ENCODE data around the gene FKBP2. TPM values are rescaled to one million over a fixed set of nuclear protein-coding genes. Genes with fewer than 3 reads are reported as not detected.
A peak's percentile ranks its signal among the peaks of the same experiment; 100 is the strongest.

Gene FKBP2
- polyA plus RNA-seq, 1 donor (not counting 4 experiments of a cell fraction or from before 2014, with no cell fraction given), result 40.3 TPM

DNA sequence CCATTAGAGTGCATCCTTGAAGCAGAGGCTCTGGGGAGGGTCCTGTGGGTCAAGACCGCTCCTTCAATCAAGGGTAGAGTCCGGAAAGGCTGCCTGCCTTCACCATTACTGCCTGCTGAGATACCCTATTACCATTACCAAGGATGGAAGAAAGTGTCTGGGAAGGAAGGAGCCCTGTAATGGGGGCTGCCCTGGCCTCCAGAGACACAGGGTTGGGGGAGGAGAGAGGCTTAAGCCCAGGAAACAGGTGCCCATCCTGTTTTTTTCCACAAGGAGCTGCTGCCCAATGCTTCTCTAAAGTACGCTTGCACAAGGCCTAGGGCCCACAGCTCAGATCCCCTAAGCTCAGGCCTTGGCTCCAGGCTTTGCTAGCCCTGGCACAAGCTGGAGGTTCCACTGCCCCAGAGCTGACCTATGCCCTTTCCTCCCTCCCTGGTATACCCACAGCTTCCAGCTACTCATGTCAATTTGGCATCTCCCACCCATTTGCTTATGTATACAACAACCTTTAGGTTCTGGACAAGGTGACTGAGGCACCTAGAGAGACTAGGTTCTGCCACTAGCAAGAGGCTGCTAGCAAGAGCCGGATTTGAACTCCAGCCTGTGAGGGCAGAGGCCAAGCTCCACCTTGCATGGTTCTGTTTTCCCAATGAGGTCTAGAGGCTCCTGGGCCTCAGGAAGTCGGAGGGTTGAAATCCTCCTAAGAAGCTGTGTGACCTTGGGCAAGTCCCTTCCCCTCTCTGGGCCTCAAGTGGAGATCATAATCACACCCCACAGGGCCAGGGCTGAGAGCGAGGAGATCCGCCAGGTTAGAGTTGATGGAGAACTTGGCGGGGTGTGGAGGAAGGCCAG lies 8.9 kb downstream of the FKBP2 start:
- DNase-seq (ENCODE audit: low read depth, low spot score), result no peak
- H3K4me2 ChIP-seq (ENCODE audit: control insufficient read depth, extremely low read depth, insufficient read depth, low read depth, low read length), result no peak overlapping the region
- peaks cover 5 to 11% of the 10 kb centered on the region in 2 experiments for H3K36me3 ChIP-seq (ENCODE audit: control insufficient read depth in 2 of 2, extremely low read depth in 1 of 2, insufficient read depth in 2 of 2, low read length in 2 of 2)
- H3K4me1 ChIP-seq (ENCODE audit: control insufficient read depth, extremely low read depth, insufficient read depth, low read length), result peaks cover 26% of the 10 kb centered on the region
- H3K27me3 ChIP-seq (ENCODE audit: control insufficient read depth, extremely low read depth, insufficient read depth, low read length), result no peaks in the 10 kb centered on the region
- TF ChIP-seq, protein P1, sequence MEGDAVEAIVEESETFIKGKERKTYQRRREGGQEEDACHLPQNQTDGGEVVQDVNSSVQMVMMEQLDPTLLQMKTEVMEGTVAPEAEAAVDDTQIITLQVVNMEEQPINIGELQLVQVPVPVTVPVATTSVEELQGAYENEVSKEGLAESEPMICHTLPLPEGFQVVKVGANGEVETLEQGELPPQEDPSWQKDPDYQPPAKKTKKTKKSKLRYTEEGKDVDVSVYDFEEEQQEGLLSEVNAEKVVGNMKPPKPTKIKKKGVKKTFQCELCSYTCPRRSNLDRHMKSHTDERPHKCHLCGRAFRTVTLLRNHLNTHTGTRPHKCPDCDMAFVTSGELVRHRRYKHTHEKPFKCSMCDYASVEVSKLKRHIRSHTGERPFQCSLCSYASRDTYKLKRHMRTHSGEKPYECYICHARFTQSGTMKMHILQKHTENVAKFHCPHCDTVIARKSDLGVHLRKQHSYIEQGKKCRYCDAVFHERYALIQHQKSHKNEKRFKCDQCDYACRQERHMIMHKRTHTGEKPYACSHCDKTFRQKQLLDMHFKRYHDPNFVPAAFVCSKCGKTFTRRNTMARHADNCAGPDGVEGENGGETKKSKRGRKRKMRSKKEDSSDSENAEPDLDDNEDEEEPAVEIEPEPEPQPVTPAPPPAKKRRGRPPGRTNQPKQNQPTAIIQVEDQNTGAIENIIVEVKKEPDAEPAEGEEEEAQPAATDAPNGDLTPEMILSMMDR (optimal IDR thresholded peaks at IDR 0.05 in 1 of 3, IDR thresholded peaks at IDR 0.05 in 1 of 3, conservative IDR thresholded peaks at IDR 0.05 in 1 of 3; ENCODE audit: extremely low read depth in 1 of 3, insufficient read depth in 2 of 3, low read length in 3 of 3), result no peak
- TF ChIP-seq EZH2 (IDR thresholded peaks at IDR 0.05; ENCODE audit: low read length), result no peak
- no peak overlapping the region for H2AFZ ChIP-seq (ENCODE audit: control insufficient read depth, low read length)
- H3K9me3 ChIP-seq (ENCODE audit: control insufficient read depth, low read depth, low read length), result no peaks in the 10 kb centered on the region
- H4K20me1 ChIP-seq (ENCODE audit: control insufficient read depth, extremely low read depth, insufficient read depth, low read length), result peaks cover 8% of the 10 kb centered on the region
- H3K9ac ChIP-seq (ENCODE audit: control insufficient read depth, extremely low read depth, insufficient read depth, low read length), result no peak overlapping the region
- H3K4me3 ChIP-seq (ENCODE audit: control insufficient read depth in 2 of 3, extremely low read depth in 1 of 3, insufficient read depth in 2 of 3, low read depth in 1 of 3, low read length in 3 of 3), result no peak overlapping the region
- H3K9me1 ChIP-seq (ENCODE audit: control insufficient read depth, extremely low read depth, insufficient read depth, low read length), result no peaks in the 10 kb centered on the region
- peaks cover 47% of the 10 kb centered on the region for H3K79me2 ChIP-seq (ENCODE audit: control insufficient read depth, insufficient read depth, low read length)
- H3K27ac ChIP-seq (ENCODE audit: control insufficient read depth, insufficient read depth, low read length), result no peak overlapping the region
- dilution Hi-C loops (cut with MboI; ENCODE audit: extremely low pct_ligation_motif_present, low sequenced_read_pairs), result no loop called here
- no peak for FAIRE-seq

- no peaks in the 10 kb centered on the region for H3K9me1 ChIP-seq (ENCODE audit: control insufficient read depth, extremely low read depth, insufficient read depth, low read length)
Observed at GRCh38 chr11:64250415-64251015, 9.6 kb downstream of the FKBP2 start.

More at GRCh38 chr11:64250415-64251015, 9.6 kb downstream of the FKBP2 start:
- DNase-seq (ENCODE audit: low read depth, low spot score) (no peak), FAIRE-seq (no peak)
- H3K9ac ChIP-seq (ENCODE audit: control insufficient read depth, extremely low read depth, insufficient read depth, low read length), result peak overlapping the region; percentile 63
- peaks cover 8% of the 10 kb centered on the region for H4K20me1 ChIP-seq (ENCODE audit: control insufficient read depth, extremely low read depth, insufficient read depth, low read length)
- no peaks in the 10 kb centered on the region for H3K9me3 ChIP-seq (ENCODE audit: control insufficient read depth, low read depth, low read length)
- peaks cover 9 to 18% of the 10 kb centered on the region in 2 experiments for H3K36me3 ChIP-seq (ENCODE audit: control insufficient read depth in 2 of 2, extremely low read depth in 1 of 2, insufficient read depth in 2 of 2, low read length in 2 of 2)
- no peak overlapping the region for H2AFZ ChIP-seq (ENCODE audit: control insufficient read depth, low read length)
- H3K4me1 ChIP-seq (ENCODE audit: control insufficient read depth, extremely low read depth, insufficient read depth, low read length), result peaks cover 21% of the 10 kb centered on the region
- H3K4me2 ChIP-seq (ENCODE audit: control insufficient read depth, extremely low read depth, insufficient read depth, low read depth, low read length), result peak overlapping the region; percentile 85
- TF ChIP-seq, protein P1 (optimal IDR thresholded peaks at IDR 0.05 in 1 of 3, IDR thresholded peaks at IDR 0.05 in 1 of 3, conservative IDR thresholded peaks at IDR 0.05 in 1 of 3; ENCODE audit: extremely low read depth in 1 of 3, insufficient read depth in 2 of 3, low read length in 3 of 3), result no peak
- no peak for TF ChIP-seq EZH2 (IDR thresholded peaks at IDR 0.05; ENCODE audit: low read length)
- no peaks in the 10 kb centered on the region for H3K27me3 ChIP-seq (ENCODE audit: control insufficient read depth, extremely low read depth, insufficient read depth, low read length)
- dilution Hi-C loops (cut with MboI; ENCODE audit: extremely low pct_ligation_motif_present, low sequenced_read_pairs), result no loop called here
- H3K4me3 ChIP-seq (ENCODE audit: control insufficient read depth in 2 of 3, extremely low read depth in 1 of 3, insufficient read depth in 2 of 3, low read depth in 1 of 3, low read length in 3 of 3), result peak overlapping the region; percentile 71 to 77 (median 76)
- peaks cover 42% of the 10 kb centered on the region for H3K79me2 ChIP-seq (ENCODE audit: control insufficient read depth, insufficient read depth, low read length)
- H3K27ac ChIP-seq (ENCODE audit: control insufficient read depth, insufficient read depth, low read length), result no peak overlapping the region

Measured in keratinocyte (primary cell).